MV-4-11 (cell line): Measurements from ENCODE around the gene NT5C.
"Not testable (repeated sequence)": the region's sequence is repeated elsewhere in the genome, so short reads cannot be mapped to it uniquely, and the experiment has no call there.

ENCODE experiments used
- DNase-seq: peaks from one replicate; lab custom pipeline; 2025; lab: John Stamatoyannopoulos, UW

Gene NT5C

DNA sequence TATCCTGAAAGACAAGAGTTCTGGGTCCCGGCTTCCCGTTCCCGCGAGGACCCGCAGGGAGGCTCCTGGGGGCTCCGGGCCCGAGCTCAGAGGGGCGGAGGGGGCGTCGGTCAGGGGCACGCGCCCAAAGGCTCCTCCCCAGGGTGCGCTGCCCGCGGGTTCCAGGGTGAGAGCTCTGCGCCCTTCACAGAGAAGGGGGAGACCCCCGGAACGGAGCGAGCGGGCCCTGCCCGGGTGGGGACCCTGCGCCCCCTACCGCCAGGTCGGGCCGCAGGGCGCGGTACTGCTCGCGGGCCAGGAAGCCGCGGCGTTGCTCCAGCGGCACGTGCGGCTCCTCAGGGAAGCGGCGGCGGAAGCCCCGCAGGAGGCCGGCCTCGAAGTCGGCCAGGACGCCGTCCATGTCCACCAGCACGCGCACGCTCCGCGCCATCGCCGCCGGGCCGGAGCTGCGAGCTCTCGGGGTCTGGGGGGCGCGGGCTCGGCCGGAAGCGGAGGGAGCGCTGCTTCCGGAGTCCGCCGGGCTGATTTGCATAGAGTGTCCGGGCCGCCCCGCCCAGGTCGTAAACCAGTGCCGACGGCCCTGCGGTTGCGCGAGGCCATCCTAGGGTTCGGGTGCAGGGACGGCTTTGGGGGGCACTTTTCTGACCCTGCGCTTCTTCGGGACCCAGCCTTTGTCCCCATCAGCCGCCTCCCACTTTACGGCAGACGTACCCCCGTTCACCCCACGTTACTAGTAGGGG is at the start of gene NT5C:
Gene NT5C (minus strand): TSS at position 465 of the 740 bp plus-strand sequence. CDS start 35 bp downstream, at position 430.
- DNase-seq, result peak; percentile 73

GRCh38 chr17:75181110-75181509 is 49.6 kb upstream of the NT5C start:
- no peak for DNase-seq

GRCh38 chr17:75178453-75178852 is 46.9 kb upstream of the NT5C start:
- no peak for DNase-seq

- no peak for DNase-seq
Observed at GRCh38 chr17:75176625-75177024, 45.1 kb upstream of the NT5C start.

- no peak for DNase-seq
Observed at GRCh38 chr17:75174996-75175395, 43.5 kb upstream of the NT5C start.

DNA sequence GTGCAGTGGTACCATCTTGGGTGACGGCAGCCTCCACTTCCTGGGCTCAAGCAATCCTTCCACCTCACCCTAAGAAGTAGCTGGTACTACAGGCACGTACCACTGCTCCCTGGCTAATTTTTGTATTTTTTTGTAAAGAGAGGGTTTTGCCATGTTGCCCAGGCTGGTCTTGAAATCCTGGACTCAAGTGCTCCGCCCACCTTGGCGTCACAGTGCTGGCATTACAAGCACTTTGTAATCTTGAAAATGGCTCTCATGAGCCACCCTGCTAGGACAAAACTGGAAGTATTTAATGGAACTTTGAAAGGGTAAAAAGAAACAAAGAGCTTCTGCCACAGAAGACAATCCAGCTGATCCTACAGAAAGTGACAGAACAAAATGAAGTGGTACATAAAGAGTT is 42.0 kb upstream of the NT5C start:
- no peak for DNase-seq

DNA sequence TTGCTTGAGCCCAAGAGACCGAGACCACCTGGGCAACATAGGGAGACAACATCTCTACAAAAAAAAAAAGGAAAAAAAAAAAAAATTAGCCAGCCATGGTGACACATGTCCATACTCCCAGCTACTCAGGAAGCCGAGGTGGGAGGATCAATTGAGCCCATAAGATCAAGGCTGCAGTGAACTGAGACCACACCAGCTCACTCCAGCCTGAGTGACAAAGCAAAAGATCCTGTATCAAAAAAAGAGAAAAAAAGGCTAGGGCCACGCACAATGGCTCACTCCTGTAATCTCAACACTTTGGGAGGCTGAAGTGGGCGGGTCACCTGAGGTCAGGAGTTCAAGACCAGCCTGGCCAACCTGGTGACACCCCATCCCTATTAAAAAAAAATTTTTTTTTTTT is 37.5 kb upstream of the NT5C start:
- no peak for DNase-seq

DNA sequence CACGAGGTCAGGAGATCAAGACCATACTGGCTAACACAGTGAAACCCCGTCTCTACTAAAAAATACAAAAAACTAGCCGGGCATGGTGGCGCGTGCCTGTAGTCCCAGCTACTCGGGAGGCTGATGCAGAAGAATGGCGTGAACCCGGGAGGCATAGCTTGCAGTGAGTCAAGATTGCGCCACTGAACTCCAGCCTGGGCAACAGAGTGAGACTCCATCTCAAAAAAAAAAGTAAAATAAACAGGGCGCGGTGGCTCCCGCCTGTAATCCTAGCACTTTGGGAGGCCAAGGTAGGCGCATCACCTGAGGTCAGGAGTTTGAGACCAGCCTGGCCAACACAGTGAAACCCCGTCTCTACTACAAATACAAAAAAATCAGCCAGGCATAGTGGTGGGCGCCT is 33.1 kb upstream of the NT5C start:
- not testable (repeated sequence) for DNase-seq

GRCh38 chr17:75163074-75163473 is 31.5 kb upstream of the NT5C start:
- DNase-seq, result no peak

- DNase-seq, result no peak
Observed at GRCh38 chr17:75160211-75160610, 28.7 kb upstream of the NT5C start.

DNA sequence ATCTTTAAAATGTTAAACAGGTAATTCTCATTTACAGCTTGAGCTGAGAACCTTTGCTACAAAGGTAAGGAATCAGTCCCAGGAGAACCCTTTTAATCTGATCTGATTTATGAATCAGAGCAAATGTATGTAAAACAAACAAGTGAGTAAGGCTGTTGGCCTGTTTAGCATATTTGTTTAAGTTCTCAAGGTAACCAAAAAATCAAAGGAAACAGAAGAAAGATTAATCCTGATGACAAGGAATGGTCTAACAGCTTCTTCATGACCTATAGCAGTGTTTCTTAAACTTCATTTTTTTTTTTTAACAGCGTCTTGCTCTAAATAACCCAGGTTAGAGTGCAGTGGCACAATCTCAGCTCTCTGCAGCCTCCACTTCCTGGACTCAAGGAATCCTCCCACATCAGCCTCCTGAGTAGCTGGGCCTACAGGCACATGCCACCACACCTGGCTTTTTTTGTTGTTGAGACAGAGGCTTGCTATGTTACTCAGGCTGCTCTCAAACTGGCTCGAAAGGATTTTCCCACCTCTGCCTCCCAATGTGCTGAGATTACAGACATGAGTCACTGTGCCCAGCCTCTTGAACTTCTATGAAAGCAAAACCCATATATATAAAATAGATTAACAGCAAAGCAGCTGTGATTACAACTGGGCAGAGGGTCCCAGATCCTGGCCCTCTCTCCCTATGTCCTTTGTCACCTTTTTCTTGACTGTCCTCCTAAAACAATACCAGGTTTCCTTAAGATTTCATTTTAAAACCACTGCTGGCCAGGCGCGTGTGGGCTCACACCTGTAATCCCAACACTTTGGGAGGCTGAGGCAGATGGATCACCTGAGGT is 27.9 kb upstream of the NT5C start:
- no peak for DNase-seq

GRCh38 chr17:75158480-75158879 is 26.9 kb upstream of the NT5C start:
- DNase-seq, result not testable (repeated sequence)

GRCh38 chr17:75155191-75155601 is 23.7 kb upstream of the NT5C start:
- no peak for DNase-seq

GRCh38 chr17:75154195-75155106 is 22.9 kb upstream of the NT5C start, which contains the start of gene JPT1:
Gene JPT1 (minus strand): TSS chr17:75154512. CDS start chr17:75154397, 115 bp downstream.
- DNase-seq, result peak; percentile 98

- DNase-seq, result no peak
Observed at GRCh38 chr17:75153780-75154194, 22.2 kb upstream of the NT5C start.

- DNase-seq, result peak; percentile 38
Observed at GRCh38 chr17:75152922-75153779, 21.6 kb upstream of the NT5C start.

GRCh38 chr17:75152523-75152921 is 21.0 kb upstream of the NT5C start:
- no peak for DNase-seq

- no peak for DNase-seq
Observed at GRCh38 chr17:75151930-75152329, 20.4 kb upstream of the NT5C start.

DNA sequence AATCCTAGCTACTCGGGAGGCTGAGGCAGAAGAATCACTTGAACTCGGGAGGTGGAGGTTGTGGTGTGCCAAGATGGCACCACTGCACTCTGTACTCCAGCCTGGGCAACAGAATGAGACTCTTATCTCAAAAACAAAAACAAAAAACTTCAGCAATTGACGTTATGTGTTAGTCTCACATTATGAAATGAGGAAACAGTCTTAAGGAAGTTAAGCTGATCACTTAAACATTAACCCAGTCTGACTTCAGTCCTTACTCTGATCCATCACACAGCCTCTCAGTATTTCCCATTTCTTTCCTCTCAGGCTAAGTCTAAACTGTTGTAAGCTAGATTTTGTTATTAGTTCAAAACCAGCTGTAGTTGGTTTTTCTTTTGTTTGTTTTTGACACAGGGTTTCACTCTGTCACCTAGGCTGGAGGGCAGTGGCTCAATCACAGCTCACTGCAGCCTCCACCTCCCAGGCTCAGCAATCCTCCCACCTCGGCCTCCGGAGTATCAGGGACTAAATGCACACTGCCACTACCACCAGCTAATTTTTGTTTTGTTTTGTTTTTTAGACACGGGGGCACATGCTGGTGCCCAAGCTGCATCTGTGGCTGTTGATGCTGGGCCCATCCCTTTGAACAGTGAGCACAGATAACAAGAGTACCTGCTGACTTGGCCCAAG is 16.5 kb upstream of the NT5C start:
- DNase-seq, result peak; percentile 64

GRCh38 chr17:75146592-75146991 is 15.1 kb upstream of the NT5C start:
- peak; percentile 56 for DNase-seq
